ENCODE results near the gene DCST2. TPM values are rescaled to one million over a fixed set of nuclear protein-coding genes. Genes with fewer than 3 reads are reported as not detected.

Gene DCST2
- total RNA-seq, 1 donor from 2014 or later = 0.64 TPM

GRCh38 chr1:155064111-155064831 lies 30.7 kb upstream of the DCST2 start:
- H3K4me3 Mint-ChIP-seq (ENCODE audit: unreplicated experiment) = peak overlapping the region; percentile 99
- peaks cover 5% of the 10 kb centered on the region for H3K9me3 Mint-ChIP-seq (ENCODE audit: unreplicated experiment)
- TF ChIP-seq, protein P1, sequence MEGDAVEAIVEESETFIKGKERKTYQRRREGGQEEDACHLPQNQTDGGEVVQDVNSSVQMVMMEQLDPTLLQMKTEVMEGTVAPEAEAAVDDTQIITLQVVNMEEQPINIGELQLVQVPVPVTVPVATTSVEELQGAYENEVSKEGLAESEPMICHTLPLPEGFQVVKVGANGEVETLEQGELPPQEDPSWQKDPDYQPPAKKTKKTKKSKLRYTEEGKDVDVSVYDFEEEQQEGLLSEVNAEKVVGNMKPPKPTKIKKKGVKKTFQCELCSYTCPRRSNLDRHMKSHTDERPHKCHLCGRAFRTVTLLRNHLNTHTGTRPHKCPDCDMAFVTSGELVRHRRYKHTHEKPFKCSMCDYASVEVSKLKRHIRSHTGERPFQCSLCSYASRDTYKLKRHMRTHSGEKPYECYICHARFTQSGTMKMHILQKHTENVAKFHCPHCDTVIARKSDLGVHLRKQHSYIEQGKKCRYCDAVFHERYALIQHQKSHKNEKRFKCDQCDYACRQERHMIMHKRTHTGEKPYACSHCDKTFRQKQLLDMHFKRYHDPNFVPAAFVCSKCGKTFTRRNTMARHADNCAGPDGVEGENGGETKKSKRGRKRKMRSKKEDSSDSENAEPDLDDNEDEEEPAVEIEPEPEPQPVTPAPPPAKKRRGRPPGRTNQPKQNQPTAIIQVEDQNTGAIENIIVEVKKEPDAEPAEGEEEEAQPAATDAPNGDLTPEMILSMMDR (IDR thresholded peaks at IDR 0.05; ENCODE audit: partially characterized antibody, unreplicated experiment) = no peak
- H3K27me3 Mint-ChIP-seq (ENCODE audit: unreplicated experiment) = peaks cover 6% of the 10 kb centered on the region
- no peak for DNase-seq
- H3K36me3 Mint-ChIP-seq (ENCODE audit: unreplicated experiment) = peaks cover 5% of the 10 kb centered on the region
- peak overlapping the region; percentile 74 for H3K27ac Mint-ChIP-seq (ENCODE audit: unreplicated experiment)
- H3K4me1 Mint-ChIP-seq (ENCODE audit: low read depth, unreplicated experiment) = peaks cover 17% of the 10 kb centered on the region

- Mint-ChIP-seq H3K27ac (ENCODE audit: unreplicated experiment) (peak within 1 kb of the TSS; percentile 74), H3K4me1 (ENCODE audit: low read depth, unreplicated experiment) (peaks cover 14% of the 10 kb centered on the region), H3K4me3 (ENCODE audit: unreplicated experiment) (peak within 1 kb of the TSS; percentile 99), H3K9me3 (ENCODE audit: unreplicated experiment) (peaks cover 5% of the 10 kb centered on the region), H3K36me3 (ENCODE audit: unreplicated experiment) (peaks cover 5% of the 10 kb centered on the region), H3K27me3 (ENCODE audit: unreplicated experiment) (peaks cover 9% of the 10 kb centered on the region)
- peak; percentile 77 for DNase-seq
- TF ChIP-seq, protein P1 (IDR thresholded peaks at IDR 0.05; ENCODE audit: partially characterized antibody, unreplicated experiment) = no peak
Observed at GRCh38 chr1:155063550-155064110, 30.0 kb upstream of the DCST2 start, which contains the start of gene EFNA4. Gene EFNA4, plus strand, starts transcription at chr1:155063740. Its CDS starts 84 bp downstream, at chr1:155063824.

DNA sequence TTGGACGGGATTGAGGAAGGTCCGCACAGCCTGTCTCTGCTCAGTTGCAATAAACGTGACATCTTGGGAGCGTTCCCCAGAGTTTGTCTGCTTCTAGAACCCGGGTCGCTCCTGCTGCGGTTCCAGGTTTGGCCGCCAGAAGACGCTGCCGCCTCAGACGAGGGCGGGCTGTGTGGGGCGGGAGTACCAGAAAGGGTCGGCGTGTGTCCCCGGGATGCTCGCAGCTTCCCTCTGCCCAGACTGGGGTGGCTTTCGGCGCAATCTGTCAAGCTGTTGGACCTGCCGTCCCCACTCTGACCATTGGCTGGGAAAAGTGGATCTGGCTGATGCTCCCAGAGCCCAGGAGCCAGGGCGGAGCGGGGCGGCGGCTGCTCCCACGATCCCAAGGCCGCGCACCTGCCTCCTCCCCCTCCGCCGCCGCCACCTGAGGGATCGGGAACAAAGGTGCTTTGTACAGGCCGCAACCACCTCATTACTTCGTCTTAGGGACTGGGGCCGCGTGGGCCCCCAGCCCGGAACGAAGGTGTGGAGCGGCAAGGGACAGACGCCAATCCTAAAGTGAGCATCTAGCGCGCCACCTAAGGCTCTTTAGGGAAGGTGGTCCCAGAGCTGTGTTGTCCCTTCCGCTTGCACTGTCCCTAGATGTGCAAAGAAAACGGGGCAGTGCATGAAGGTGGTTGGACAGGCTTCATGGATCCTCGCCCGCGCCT lies 29.3 kb upstream of the DCST2 start:
- peaks cover 7% of the 10 kb centered on the region for H3K27me3 Mint-ChIP-seq (ENCODE audit: unreplicated experiment)
- H3K4me1 Mint-ChIP-seq (ENCODE audit: low read depth, unreplicated experiment) = peaks cover 12% of the 10 kb centered on the region
- TF ChIP-seq, protein P1 (IDR thresholded peaks at IDR 0.05; ENCODE audit: partially characterized antibody, unreplicated experiment) = peak; percentile 89
- peak; percentile 95 for DNase-seq
- peaks cover 5% of the 10 kb centered on the region for H3K36me3 Mint-ChIP-seq (ENCODE audit: unreplicated experiment)
- peak overlapping the region; percentile 90 for H3K4me3 Mint-ChIP-seq (ENCODE audit: unreplicated experiment)
- peaks cover 5% of the 10 kb centered on the region for H3K9me3 Mint-ChIP-seq (ENCODE audit: unreplicated experiment)
- H3K27ac Mint-ChIP-seq (ENCODE audit: unreplicated experiment) = no peak overlapping the region

DNA sequence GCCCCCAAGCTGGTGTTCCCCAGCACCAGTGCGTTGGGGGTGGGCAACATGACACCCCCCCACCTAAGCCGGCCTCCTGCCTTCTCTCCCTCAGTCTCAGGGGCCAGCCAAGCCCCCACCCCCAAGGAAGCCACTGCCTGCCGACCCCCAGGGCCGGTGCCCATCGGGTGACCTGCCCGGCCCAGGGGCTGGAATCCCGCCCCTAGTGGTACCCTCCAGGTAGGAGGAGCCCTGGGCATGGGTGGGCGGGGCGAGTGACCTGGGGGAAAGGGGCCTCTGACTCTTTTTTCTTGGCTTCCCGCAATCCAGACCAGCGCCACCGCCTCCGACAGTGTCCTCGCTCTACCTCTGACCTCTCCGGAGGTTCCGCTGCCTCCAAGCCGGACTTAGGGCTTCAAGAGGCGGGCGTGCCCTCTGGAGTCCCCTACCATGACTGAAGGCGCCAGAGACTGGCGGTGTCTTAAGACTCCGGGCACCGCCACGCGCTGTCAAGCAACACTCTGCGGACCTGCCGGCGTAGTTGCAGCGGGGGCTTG lies 28.6 kb upstream of the DCST2 start:
- H3K27ac Mint-ChIP-seq (ENCODE audit: unreplicated experiment) = no peak overlapping the region
- peaks cover 5% of the 10 kb centered on the region for H3K36me3 Mint-ChIP-seq (ENCODE audit: unreplicated experiment)
- DNase-seq = peak; percentile 77
- TF ChIP-seq, protein P1 (IDR thresholded peaks at IDR 0.05; ENCODE audit: partially characterized antibody, unreplicated experiment) = no peak
- peaks cover 12% of the 10 kb centered on the region for H3K4me1 Mint-ChIP-seq (ENCODE audit: low read depth, unreplicated experiment)
- H3K27me3 Mint-ChIP-seq (ENCODE audit: unreplicated experiment) = peaks cover 7% of the 10 kb centered on the region
- H3K4me3 Mint-ChIP-seq (ENCODE audit: unreplicated experiment) = peak overlapping the region; percentile 90
- peaks cover 5% of the 10 kb centered on the region for H3K9me3 Mint-ChIP-seq (ENCODE audit: unreplicated experiment)

Data from glutamatergic neuron (in vitro differentiated cells).